ENCODE results near the gene CDH15.

DNA sequence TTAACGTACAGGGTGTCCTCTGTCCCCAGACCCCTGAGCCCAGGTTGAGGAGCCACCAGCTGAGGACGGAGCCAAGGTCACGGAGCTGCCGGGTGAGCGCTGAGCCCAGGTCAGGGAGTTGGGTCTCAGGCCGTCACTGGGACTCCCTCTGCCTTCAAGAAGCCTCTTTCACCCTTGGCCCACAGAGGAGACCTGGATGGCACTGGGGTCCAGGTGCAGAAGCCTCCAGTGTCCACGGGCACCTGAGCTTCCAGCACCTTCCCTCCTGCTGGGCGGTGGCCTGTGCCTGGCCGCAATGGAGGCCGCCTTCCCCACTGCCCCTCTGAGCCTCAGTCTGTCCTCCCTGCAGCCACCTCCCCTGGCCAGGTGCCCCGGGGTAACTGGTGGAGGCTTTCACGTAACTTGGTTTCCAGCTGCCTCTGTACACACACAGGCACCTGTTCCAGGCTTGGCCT is 31.6 kb upstream of the CDH15 start:
- TF ChIP-seq, protein P1, sequence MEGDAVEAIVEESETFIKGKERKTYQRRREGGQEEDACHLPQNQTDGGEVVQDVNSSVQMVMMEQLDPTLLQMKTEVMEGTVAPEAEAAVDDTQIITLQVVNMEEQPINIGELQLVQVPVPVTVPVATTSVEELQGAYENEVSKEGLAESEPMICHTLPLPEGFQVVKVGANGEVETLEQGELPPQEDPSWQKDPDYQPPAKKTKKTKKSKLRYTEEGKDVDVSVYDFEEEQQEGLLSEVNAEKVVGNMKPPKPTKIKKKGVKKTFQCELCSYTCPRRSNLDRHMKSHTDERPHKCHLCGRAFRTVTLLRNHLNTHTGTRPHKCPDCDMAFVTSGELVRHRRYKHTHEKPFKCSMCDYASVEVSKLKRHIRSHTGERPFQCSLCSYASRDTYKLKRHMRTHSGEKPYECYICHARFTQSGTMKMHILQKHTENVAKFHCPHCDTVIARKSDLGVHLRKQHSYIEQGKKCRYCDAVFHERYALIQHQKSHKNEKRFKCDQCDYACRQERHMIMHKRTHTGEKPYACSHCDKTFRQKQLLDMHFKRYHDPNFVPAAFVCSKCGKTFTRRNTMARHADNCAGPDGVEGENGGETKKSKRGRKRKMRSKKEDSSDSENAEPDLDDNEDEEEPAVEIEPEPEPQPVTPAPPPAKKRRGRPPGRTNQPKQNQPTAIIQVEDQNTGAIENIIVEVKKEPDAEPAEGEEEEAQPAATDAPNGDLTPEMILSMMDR (IDR thresholded peaks at IDR 0.05): no peak
- no peak for TF ChIP-seq POLR2A (IDR thresholded peaks at IDR 0.05)

Data from Peyer's patch (tissue), 4 donors.